Lower leg skin (tissue), 3 donors: ENCODE results near the gene SYT15B.
"Not testable (repeated sequence)": the region's sequence is repeated elsewhere in the genome, so short reads cannot be mapped to it uniquely, and the experiment has no call there.

Experiments used
- CTCF ChIP-seq, 3 donors: fragments of 450-650 bp; IDR thresholded peaks; one replicate each; pipeline ENCODE4 v1.5.1; 2016; ENCODE audit warnings: antibody characterized with exemption in 3 of 3, mild to moderate bottlenecking in 3 of 3, moderate library complexity in 2 of 3
- POLR2A ChIP-seq, 2 donors: fragments of 450-650 bp; IDR thresholded peaks; one replicate each; pipeline ENCODE4 v1.6.1; 2016 to 2017; ENCODE audit warnings: antibody characterized with exemption in 2 of 2, mild to moderate bottlenecking in 1 of 2, moderate library complexity in 1 of 2

GRCh38 chr10:47753176-47753575 lies 10.2 kb downstream of the SYT15B start:
- not testable (repeated sequence) for TF ChIP-seq CTCF, POLR2A (IDR thresholded peaks at IDR 0.05)
